ENCODE results near the gene TM4SF4.

TM4SF4 gene

GRCh38 chr3:149507491-149508324, 33.2 kb downstream of the TM4SF4 start:
- no peak overlapping the region for H3K4me3 ChIP-seq (ENCODE audit: low read length, poor library complexity, severe bottlenecking)
- H3K36me3 ChIP-seq (ENCODE audit: insufficient read depth, low read length), result no peaks in the 10 kb centered on the region
- peaks cover 25% of the 10 kb centered on the region for H3K4me1 ChIP-seq (ENCODE audit: insufficient read depth, low read length, poor library complexity, severe bottlenecking)
- no peaks in the 10 kb centered on the region for H3F3A ChIP-seq (ENCODE audit: low read depth)
- no peak overlapping the region for H3K9ac ChIP-seq (ENCODE audit: low read depth, low read length, poor library complexity, severe bottlenecking)
- H3K9me2 ChIP-seq (replicated peaks; ENCODE audit: low read depth, low read length), result no peaks in the 10 kb centered on the region
- H3K79me2 ChIP-seq (ENCODE audit: insufficient read depth, low read length), result no peaks in the 10 kb centered on the region
- no peaks in the 10 kb centered on the region for H4K20me1 ChIP-seq (ENCODE audit: insufficient read depth, low read length, poor library complexity, severe bottlenecking)
- TF ChIP-seq EZH2phosphoT487 (IDR thresholded peaks at IDR 0.05; ENCODE audit: borderline replicate concordance), result no peak
- no peak for TF ChIP-seq CTCF (conservative IDR thresholded peaks at IDR 0.05; ENCODE audit: low read length)
- H3K27me3 ChIP-seq (ENCODE audit: insufficient read depth, low read length, poor library complexity, severe bottlenecking), result no peaks in the 10 kb centered on the region
- peak overlapping the region; percentile 10 for H3K4me2 ChIP-seq (ENCODE audit: low read depth, low read length, poor library complexity, severe bottlenecking)
- H2AFZ ChIP-seq (ENCODE audit: low read length), result peak overlapping the region; percentile 66
- H3K9me3 ChIP-seq (ENCODE audit: insufficient read depth, low read depth, low read length), result no peaks in the 10 kb centered on the region

GRCh38 chr3:149509526-149509925, 35.0 kb downstream of the TM4SF4 start:
- H3K9me2 ChIP-seq (replicated peaks; ENCODE audit: low read depth, low read length), result no peaks in the 10 kb centered on the region
- TF ChIP-seq CTCF (conservative IDR thresholded peaks at IDR 0.05; ENCODE audit: low read length), result no peak
- no peak for TF ChIP-seq EZH2phosphoT487 (IDR thresholded peaks at IDR 0.05; ENCODE audit: borderline replicate concordance)
- 0 out of 2 replicates have a peak overlapping the region, but pooled peaks have one; percentile 28 for H2AFZ ChIP-seq (ENCODE audit: low read length)
- H3K9ac ChIP-seq (ENCODE audit: low read depth, low read length, poor library complexity, severe bottlenecking), result no peak overlapping the region
- H3K4me1 ChIP-seq (ENCODE audit: insufficient read depth, low read length, poor library complexity, severe bottlenecking), result peaks cover 23% of the 10 kb centered on the region
- no peak overlapping the region for H3K4me2 ChIP-seq (ENCODE audit: low read depth, low read length, poor library complexity, severe bottlenecking)
- no peaks in the 10 kb centered on the region for H3K36me3 ChIP-seq (ENCODE audit: insufficient read depth, low read length)
- H3K4me3 ChIP-seq (ENCODE audit: low read length, poor library complexity, severe bottlenecking), result no peak overlapping the region
- no peaks in the 10 kb centered on the region for H4K20me1 ChIP-seq (ENCODE audit: insufficient read depth, low read length, poor library complexity, severe bottlenecking)
- no peaks in the 10 kb centered on the region for H3K79me2 ChIP-seq (ENCODE audit: insufficient read depth, low read length)
- no peaks in the 10 kb centered on the region for H3K27me3 ChIP-seq (ENCODE audit: insufficient read depth, low read length, poor library complexity, severe bottlenecking)
- no peaks in the 10 kb centered on the region for H3F3A ChIP-seq (ENCODE audit: low read depth)
- H3K9me3 ChIP-seq (ENCODE audit: insufficient read depth, low read depth, low read length), result no peaks in the 10 kb centered on the region

GRCh38 chr3:149510480-149510879, 36.0 kb downstream of the TM4SF4 start:
- Histone ChIP-seq H3K9me2 (replicated peaks; ENCODE audit: low read depth, low read length) (no peaks in the 10 kb centered on the region), H3K9me3 (ENCODE audit: insufficient read depth, low read depth, low read length) (no peaks in the 10 kb centered on the region), H3K27me3 (ENCODE audit: insufficient read depth, low read length, poor library complexity, severe bottlenecking) (no peaks in the 10 kb centered on the region), H3F3A (ENCODE audit: low read depth) (no peaks in the 10 kb centered on the region), H4K20me1 (ENCODE audit: insufficient read depth, low read length, poor library complexity, severe bottlenecking) (no peaks in the 10 kb centered on the region), H3K36me3 (ENCODE audit: insufficient read depth, low read length) (no peaks in the 10 kb centered on the region), H3K4me2 (ENCODE audit: low read depth, low read length, poor library complexity, severe bottlenecking) (no peak overlapping the region), H3K4me1 (ENCODE audit: insufficient read depth, low read length, poor library complexity, severe bottlenecking) (peaks cover 17% of the 10 kb centered on the region), H2AFZ (ENCODE audit: low read length) (no peak overlapping the region), H3K9ac (ENCODE audit: low read depth, low read length, poor library complexity, severe bottlenecking) (no peak overlapping the region), H3K4me3 (ENCODE audit: low read length, poor library complexity, severe bottlenecking) (no peak overlapping the region), H3K79me2 (ENCODE audit: insufficient read depth, low read length) (no peaks in the 10 kb centered on the region)
- no peak for TF ChIP-seq EZH2phosphoT487 (IDR thresholded peaks at IDR 0.05; ENCODE audit: borderline replicate concordance)
- no peak for TF ChIP-seq CTCF (conservative IDR thresholded peaks at IDR 0.05; ENCODE audit: low read length)

All from Loucy (cell line).